A673 (cell line): Measurements from ENCODE around the gene TTC28. TPM values are rescaled to one million over a fixed set of nuclear protein-coding genes. Genes with fewer than 3 reads are reported as not detected.

Source experiments
- BruUV-seq: library from RNA; stranded (reverse); fragments of 400-500 nt; replicated peaks from 2 replicates; lab custom pipeline; 2021; lab: Mats Ljungman, UMichigan
- CTCF ChIA-PET: fragments of 300-600 bp; sonication (Branson Sonifier 250); formaldehyde crosslinking; loops from one replicate; lab custom pipeline; 2022; ENCODE audit warnings: antibody characterized with exemption; lab: Charles Lee
- POLR2A ChIA-PET: fragments of 300-600 bp; sonication (Branson Sonifier 250); formaldehyde crosslinking; loops from one replicate; lab custom pipeline; 2022; ENCODE audit warnings: antibody characterized with exemption; ENCODE audit not compliant: low non-redundant PET; lab: Charles Lee
- DNase-seq: peaks from one replicate; pipeline ENCODE4 v3.0.0-alpha.2; 2015; ENCODE audit warnings: low spot score
- H3K27ac ChIP-seq: fragments of 200-600 bp; sonication (generic); 2 replicates; pipeline ENCODE4 v1.5.1; 2016; ENCODE audit warnings: mixed run types, low read depth, mild to moderate bottlenecking, mixed read lengths, antibody characterized with exemption, low read length; ENCODE audit not compliant: poor library complexity, severe bottlenecking
- H3K27me3 ChIP-seq: fragments of 200-600 bp; sonication (generic); replicated peaks from 2 replicates; pipeline ENCODE4 v1.6.1; 2017; ENCODE audit warnings: mixed run types, low read depth, mild to moderate bottlenecking, mixed read lengths, antibody characterized with exemption, low read length; ENCODE audit not compliant: insufficient read depth, poor library complexity
- H3K36me3 ChIP-seq: fragments of 200-600 bp; sonication (generic); 2 replicates; pipeline ENCODE4 v1.6.1; 2016; ENCODE audit warnings: mixed run types, mild to moderate bottlenecking, mixed read lengths, antibody characterized with exemption, low read length; ENCODE audit not compliant: insufficient read depth, poor library complexity, severe bottlenecking
- H3K4me1 ChIP-seq: fragments of 200-600 bp; sonication (generic); 2 replicates; pipeline ENCODE4 v1.6.1; 2017; ENCODE audit warnings: mixed run types, mild to moderate bottlenecking, mixed read lengths, antibody characterized with exemption, low read length; ENCODE audit not compliant: insufficient read depth, poor library complexity, severe bottlenecking
- H3K4me3 ChIP-seq: fragments of 200-600 bp; sonication (generic); 2 replicates; pipeline ENCODE4 v1.5.1; 2016; ENCODE audit warnings: low read depth, mixed run types, mild to moderate bottlenecking, mixed read lengths, low read length; ENCODE audit not compliant: poor library complexity, severe bottlenecking
- H3K9me3 ChIP-seq: fragments of 200-600 bp; sonication (generic); 2 replicates; pipeline ENCODE4 v1.6.1; 2016; ENCODE audit warnings: mixed run types, low read depth, mild to moderate bottlenecking, mixed read lengths, antibody characterized with exemption, low read length; ENCODE audit not compliant: poor library complexity, severe bottlenecking
- CTCF ChIP-seq: fragments of 300-800, 200-600 bp; sonication (generic); conservative IDR thresholded peaks from 2 replicates; pipeline ENCODE4 v1.5.1; 2017; ENCODE audit warnings: low read depth, mild to moderate bottlenecking, antibody characterized with exemption, low read length, moderate library complexity, mixed read lengths
- EZH2 ChIP-seq: fragments of 200-600 bp; sonication (generic); IDR thresholded peaks from 2 replicates; pipeline ENCODE4 v1.6.1; 2017; ENCODE audit warnings: borderline replicate concordance, low read depth, mild to moderate bottlenecking, mixed read lengths, antibody characterized with exemption, low read length; ENCODE audit not compliant: poor library complexity, severe bottlenecking
- intact Hi-C: fragments of 100-400 bp; cut with micrococcal nuclease; formaldehyde crosslinking; loops from one replicate; pipeline ENCODE4 v1.10.0; 2022; ENCODE audit not compliant: unreplicated experiment
- total RNA-seq: library from RNA; stranded (reverse); gene quantifications from 2 replicates; pipeline ENCODE4 v1.2.3, GENCODE V29; 2021

TTC28 gene
- total RNA-seq, 1 experiment from 2014 or later: 48.7 TPM

- no peak overlapping the region for H3K4me3 ChIP-seq
- intact Hi-C loops: loop anchor here (5.0 kb wide), 1 partner anchor 152 kb away; no protein-coding TSS in a partner anchor
- no peaks in the 10 kb centered on the region for H3K36me3 ChIP-seq
- no peak for TF ChIP-seq EZH2
- TF ChIP-seq CTCF: no peak
- POLR2A ChIA-PET: no interaction called here
- H3K4me1 ChIP-seq: peaks cover 60% of the 10 kb centered on the region
- DNase-seq: no peak
- no TSS peak for BruUV-seq
- H3K27ac ChIP-seq: no peak overlapping the region
- no peaks in the 10 kb centered on the region for H3K9me3 ChIP-seq
- CTCF ChIA-PET: interaction anchor here (0.6 kb wide), 1 partner anchor 34 kb away, joined by 7 read pairs; no protein-coding TSS in a partner anchor
- no peaks in the 10 kb centered on the region for H3K27me3 ChIP-seq
Observed at GRCh38 chr22:28440592-28441390, 238.8 kb downstream of the TTC28 start.

GRCh38 chr22:28438183-28438768 is 241.4 kb downstream of the TTC28 start:
- H3K9me3 ChIP-seq: no peaks in the 10 kb centered on the region
- POLR2A ChIA-PET: no interaction called here
- no peaks in the 10 kb centered on the region for H3K36me3 ChIP-seq
- no peak overlapping the region for H3K4me3 ChIP-seq
- H3K4me1 ChIP-seq: peaks cover 55% of the 10 kb centered on the region
- no peak overlapping the region for H3K27ac ChIP-seq
- BruUV-seq: no TSS peak
- TF ChIP-seq CTCF (no peak), EZH2 (no peak)
- CTCF ChIA-PET: no interaction called here
- no peak for DNase-seq
- intact Hi-C loops: no loop called here
- no peaks in the 10 kb centered on the region for H3K27me3 ChIP-seq

GRCh38 chr22:28435982-28436381 is 243.7 kb downstream of the TTC28 start:
- TF ChIP-seq EZH2: no peak
- no peak for TF ChIP-seq CTCF
- Histone ChIP-seq H3K9me3 (no peaks in the 10 kb centered on the region), H3K4me3 (no peak overlapping the region), H3K36me3 (no peaks in the 10 kb centered on the region), H3K4me1 (peaks cover 33% of the 10 kb centered on the region), H3K27me3 (no peaks in the 10 kb centered on the region), H3K27ac (no peak overlapping the region)
- no TSS peak for BruUV-seq
- intact Hi-C loops: no loop called here
- no peak for DNase-seq
- ChIA-PET CTCF (no interaction called here), POLR2A (no interaction called here)
